SK-N-SH treated with all-trans-retinoic acid at 6 μM for 48 hours (cell line): ENCODE measurements around the gene ARHGAP44.
A peak's percentile ranks its signal among the peaks of the same experiment; 100 is the strongest.

Experiments
- ATAC-seq: fragments of 200-7000 bp; cut with Tn5 transposase; 3 replicates; pipeline ENCODE4 v1.9.1; 2020; ENCODE audit warnings: mild to moderate bottlenecking, moderate library complexity
- ARNTL ChIP-seq: fragments of 450-650 bp; formaldehyde crosslinking; IDR thresholded peaks from 2 replicates; pipeline ENCODE4 v1.5.0; 2020; ENCODE audit warnings: low read depth, mild to moderate bottlenecking, moderate library complexity, borderline replicate concordance
- BACH2 ChIP-seq: fragments of 250-450 bp; sonication (Bioruptor Pico); IDR thresholded peaks from 2 replicates; pipeline ENCODE4 v1.9.0; 2021; ENCODE audit warnings: mild to moderate bottlenecking, borderline replicate concordance
- CSDC2 ChIP-seq: fragments of 250-450 bp; sonication (Bioruptor Pico); IDR thresholded peaks from 2 replicates; pipeline ENCODE4 v1.5.0; 2020; ENCODE audit warnings: mild to moderate bottlenecking, moderate library complexity
- ESRRG ChIP-seq: fragments of 250-450 bp; sonication (Bioruptor Pico); IDR thresholded peaks from 2 replicates; pipeline ENCODE4 v1.6.1; 2021; ENCODE audit warnings: mild to moderate bottlenecking
- GLIS3 ChIP-seq: fragments of 250-450 bp; sonication (Bioruptor Pico); IDR thresholded peaks from 2 replicates; pipeline ENCODE4 v1.5.0; 2020; ENCODE audit warnings: mild to moderate bottlenecking, moderate library complexity
- ISL1 ChIP-seq: fragments of 250-450 bp; sonication (Bioruptor Pico); IDR thresholded peaks from 2 replicates; pipeline ENCODE4 v2.1.2; 2022; ENCODE audit warnings: mild to moderate bottlenecking, moderate library complexity
- OSR1 ChIP-seq: fragments of 250-450 bp; sonication (Bioruptor Pico); IDR thresholded peaks from 2 replicates; pipeline ENCODE4 v1.8.0; 2022; ENCODE audit warnings: moderate library complexity, mild to moderate bottlenecking, inconsistent platforms
- PPARA ChIP-seq: fragments of 250-450 bp; sonication (Bioruptor Pico); IDR thresholded peaks from 2 replicates; pipeline ENCODE4 v1.5.0; 2020; ENCODE audit warnings: mild to moderate bottlenecking, borderline replicate concordance
- SNAI2 ChIP-seq: fragments of 250-450 bp; sonication (Bioruptor Pico); IDR thresholded peaks from 2 replicates; pipeline ENCODE4 v1.5.0; 2020; ENCODE audit warnings: mild to moderate bottlenecking, moderate library complexity
- TCF4 ChIP-seq: fragments of 250-450 bp; sonication (Bioruptor Pico); IDR thresholded peaks from 2 replicates; pipeline ENCODE4 v1.8.0; 2021; ENCODE audit warnings: mild to moderate bottlenecking, moderate library complexity, borderline replicate concordance
- TOX ChIP-seq: fragments of 250-450 bp; sonication (Bioruptor Pico); IDR thresholded peaks from 2 replicates; pipeline ENCODE4 v1.8.0; 2021; ENCODE audit warnings: mild to moderate bottlenecking, moderate library complexity, borderline replicate concordance
- ZC3H10 ChIP-seq: fragments of 250-450 bp; sonication (Bioruptor Pico); IDR thresholded peaks from 2 replicates; pipeline ENCODE4 v1.5.1; 2021; ENCODE audit warnings: mild to moderate bottlenecking, moderate library complexity
- ZFP3 ChIP-seq: fragments of 250-450 bp; sonication (Bioruptor Pico); IDR thresholded peaks from 2 replicates; pipeline ENCODE4 v1.5.0; 2020; ENCODE audit warnings: mild to moderate bottlenecking, moderate library complexity
- ZNF565 ChIP-seq: fragments of 450-650 bp; formaldehyde crosslinking; conservative IDR thresholded peaks from 2 replicates; pipeline ENCODE4 v1.5.0; 2020; ENCODE audit warnings: low read depth, mild to moderate bottlenecking, moderate library complexity
- ZNF70 ChIP-seq: fragments of 450-650 bp; formaldehyde crosslinking; IDR thresholded peaks from 2 replicates; pipeline ENCODE4 v1.5.0; 2020; ENCODE audit warnings: mild to moderate bottlenecking, moderate library complexity
- TF ChIP-seq, protein P1 (sequence below): fragments of 250-450 bp; sonication (Bioruptor Pico); IDR thresholded peaks from 2 replicates; pipeline ENCODE4 v1.8.0; 2020; ENCODE audit warnings: mild to moderate bottlenecking, moderate library complexity, borderline replicate concordance
- TF ChIP-seq, protein P2 (sequence below): fragments of 250-450 bp; sonication (Bioruptor Pico); IDR thresholded peaks from 2 replicates; pipeline ENCODE4 v1.5.1; 2021; ENCODE audit warnings: mild to moderate bottlenecking, moderate library complexity
- TF ChIP-seq, protein P3 (sequence below): fragments of 250-450 bp; sonication (Bioruptor Pico); IDR thresholded peaks from 2 replicates; pipeline ENCODE4 v1.5.0; 2020; ENCODE audit warnings: mild to moderate bottlenecking, moderate library complexity
- TF ChIP-seq, protein P4 (sequence below): fragments of 250-450 bp; sonication (Bioruptor Pico); IDR thresholded peaks from 2 replicates; pipeline ENCODE4 v1.5.1; 2020; ENCODE audit warnings: low read depth, mild to moderate bottlenecking, moderate library complexity
- TF ChIP-seq, protein P5 (sequence below): fragments of 250-450 bp; sonication (Bioruptor Pico); IDR thresholded peaks from 2 replicates; pipeline ENCODE4 v1.8.0; 2021; ENCODE audit warnings: low read depth, mild to moderate bottlenecking, moderate library complexity, borderline replicate concordance

The ARHGAP44 gene, protein sequence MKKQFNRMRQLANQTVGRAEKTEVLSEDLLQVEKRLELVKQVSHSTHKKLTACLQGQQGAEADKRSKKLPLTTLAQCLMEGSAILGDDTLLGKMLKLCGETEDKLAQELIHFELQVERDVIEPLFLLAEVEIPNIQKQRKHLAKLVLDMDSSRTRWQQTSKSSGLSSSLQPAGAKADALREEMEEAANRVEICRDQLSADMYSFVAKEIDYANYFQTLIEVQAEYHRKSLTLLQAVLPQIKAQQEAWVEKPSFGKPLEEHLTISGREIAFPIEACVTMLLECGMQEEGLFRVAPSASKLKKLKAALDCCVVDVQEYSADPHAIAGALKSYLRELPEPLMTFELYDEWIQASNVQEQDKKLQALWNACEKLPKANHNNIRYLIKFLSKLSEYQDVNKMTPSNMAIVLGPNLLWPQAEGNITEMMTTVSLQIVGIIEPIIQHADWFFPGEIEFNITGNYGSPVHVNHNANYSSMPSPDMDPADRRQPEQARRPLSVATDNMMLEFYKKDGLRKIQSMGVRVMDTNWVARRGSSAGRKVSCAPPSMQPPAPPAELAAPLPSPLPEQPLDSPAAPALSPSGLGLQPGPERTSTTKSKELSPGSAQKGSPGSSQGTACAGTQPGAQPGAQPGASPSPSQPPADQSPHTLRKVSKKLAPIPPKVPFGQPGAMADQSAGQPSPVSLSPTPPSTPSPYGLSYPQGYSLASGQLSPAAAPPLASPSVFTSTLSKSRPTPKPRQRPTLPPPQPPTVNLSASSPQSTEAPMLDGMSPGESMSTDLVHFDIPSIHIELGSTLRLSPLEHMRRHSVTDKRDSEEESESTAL

DNA sequence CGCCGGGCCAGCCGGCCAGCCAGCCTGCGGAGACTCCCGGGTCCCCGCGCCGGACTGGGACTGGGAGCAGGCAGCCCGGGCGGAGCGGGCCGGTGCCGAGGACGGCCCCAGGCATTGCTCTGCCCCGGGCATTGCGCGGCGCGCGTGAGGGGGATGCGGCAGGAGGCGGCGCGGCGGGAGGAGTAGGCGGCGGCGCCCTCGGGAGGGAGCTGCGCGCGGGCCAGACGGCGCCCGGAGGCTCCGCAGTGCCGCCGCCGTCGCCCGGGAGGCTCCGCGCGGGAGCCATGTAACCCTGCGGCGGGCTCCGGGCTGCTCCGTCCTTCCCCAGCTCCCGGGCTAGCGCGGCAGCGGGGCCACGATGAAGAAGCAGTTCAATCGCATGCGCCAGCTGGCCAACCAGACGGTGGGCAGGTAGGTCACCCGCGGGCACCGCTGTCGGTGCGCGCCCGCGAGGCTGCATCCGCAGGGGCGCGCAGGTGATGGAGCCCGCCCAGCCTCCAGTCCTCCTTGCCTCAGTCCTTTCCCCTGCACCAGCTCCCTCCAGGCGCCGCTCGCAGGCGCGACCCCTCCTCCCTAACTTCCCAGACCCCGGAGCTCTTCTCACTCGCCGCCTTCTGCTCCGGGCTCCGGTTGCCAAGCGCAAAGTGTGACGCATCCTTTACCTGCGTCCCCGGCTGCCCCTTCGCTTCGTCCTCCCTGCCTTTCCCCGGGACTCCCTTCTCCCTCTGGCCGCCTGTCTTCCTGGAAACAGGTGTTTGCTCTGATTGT, at the start of gene ARHGAP44:
Gene ARHGAP44 (plus strand): TSS at position 18 of the 768 bp plus-strand sequence. CDS start 341 bp downstream, at position 359.
- ATAC-seq, result peak; percentile 97

DNA sequence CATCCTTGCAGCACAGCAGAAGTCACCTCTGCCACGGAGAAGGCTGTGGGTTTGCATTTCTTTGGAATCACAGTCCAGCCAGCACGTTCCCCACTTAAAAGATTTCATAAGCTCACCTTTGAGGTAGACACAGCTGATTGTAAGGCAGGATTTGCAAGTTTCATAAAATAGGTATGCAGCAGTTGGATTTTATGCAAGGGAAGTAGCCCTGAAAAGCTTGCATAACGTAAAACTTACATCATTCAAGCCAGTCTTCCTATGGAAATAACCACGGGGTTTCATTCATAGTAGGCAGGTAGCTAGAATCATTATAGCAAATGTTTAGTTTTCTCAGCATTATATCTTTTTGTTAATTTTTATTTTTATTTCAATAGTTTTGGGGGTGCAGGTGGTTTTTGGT, 49.8 kb upstream of the ARHGAP44 start:
- no peak for ATAC-seq
- TF ChIP-seq SNAI2 (CRISPR knock-in tag), result no peak
- TF ChIP-seq ESRRG (CRISPR knock-in tag), result no peak
- no peak for TF ChIP-seq TCF4
- TF ChIP-seq PPARA (CRISPR knock-in tag), result no peak
- TF ChIP-seq, protein P1, sequence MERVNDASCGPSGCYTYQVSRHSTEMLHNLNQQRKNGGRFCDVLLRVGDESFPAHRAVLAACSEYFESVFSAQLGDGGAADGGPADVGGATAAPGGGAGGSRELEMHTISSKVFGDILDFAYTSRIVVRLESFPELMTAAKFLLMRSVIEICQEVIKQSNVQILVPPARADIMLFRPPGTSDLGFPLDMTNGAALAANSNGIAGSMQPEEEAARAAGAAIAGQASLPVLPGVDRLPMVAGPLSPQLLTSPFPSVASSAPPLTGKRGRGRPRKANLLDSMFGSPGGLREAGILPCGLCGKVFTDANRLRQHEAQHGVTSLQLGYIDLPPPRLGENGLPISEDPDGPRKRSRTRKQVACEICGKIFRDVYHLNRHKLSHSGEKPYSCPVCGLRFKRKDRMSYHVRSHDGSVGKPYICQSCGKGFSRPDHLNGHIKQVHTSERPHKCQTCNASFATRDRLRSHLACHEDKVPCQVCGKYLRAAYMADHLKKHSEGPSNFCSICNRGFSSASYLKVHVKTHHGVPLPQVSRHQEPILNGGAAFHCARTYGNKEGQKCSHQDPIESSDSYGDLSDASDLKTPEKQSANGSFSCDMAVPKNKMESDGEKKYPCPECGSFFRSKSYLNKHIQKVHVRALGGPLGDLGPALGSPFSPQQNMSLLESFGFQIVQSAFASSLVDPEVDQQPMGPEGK (CRISPR knock-in tag), result no peak
- no peak for TF ChIP-seq ZNF565 (CRISPR knock-in tag)
- no peak for TF ChIP-seq ZFP3 (CRISPR knock-in tag)
- no peak for TF ChIP-seq ARNTL (CRISPR knock-in tag)
- TF ChIP-seq GLIS3 (CRISPR knock-in tag), result no peak
- TF ChIP-seq BACH2, result no peak
- no peak for TF ChIP-seq OSR1 (CRISPR knock-in tag)
- TF ChIP-seq, protein P2, sequence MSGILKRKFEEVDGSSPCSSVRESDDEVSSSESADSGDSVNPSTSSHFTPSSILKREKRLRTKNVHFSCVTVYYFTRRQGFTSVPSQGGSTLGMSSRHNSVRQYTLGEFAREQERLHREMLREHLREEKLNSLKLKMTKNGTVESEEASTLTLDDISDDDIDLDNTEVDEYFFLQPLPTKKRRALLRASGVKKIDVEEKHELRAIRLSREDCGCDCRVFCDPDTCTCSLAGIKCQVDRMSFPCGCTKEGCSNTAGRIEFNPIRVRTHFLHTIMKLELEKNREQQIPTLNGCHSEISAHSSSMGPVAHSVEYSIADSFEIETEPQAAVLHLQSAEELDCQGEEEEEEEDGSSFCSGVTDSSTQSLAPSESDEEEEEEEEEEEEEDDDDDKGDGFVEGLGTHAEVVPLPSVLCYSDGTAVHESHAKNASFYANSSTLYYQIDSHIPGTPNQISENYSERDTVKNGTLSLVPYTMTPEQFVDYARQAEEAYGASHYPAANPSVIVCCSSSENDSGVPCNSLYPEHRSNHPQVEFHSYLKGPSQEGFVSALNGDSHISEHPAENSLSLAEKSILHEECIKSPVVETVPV (CRISPR knock-in tag), result no peak
- TF ChIP-seq TOX (CRISPR knock-in tag), result no peak
- no peak for TF ChIP-seq CSDC2 (CRISPR knock-in tag)
- TF ChIP-seq ZC3H10, result no peak

More for the DNA sequence above, at the start of gene ARHGAP44:
- no peak for TF ChIP-seq ARNTL (CRISPR knock-in tag)
- no peak for TF ChIP-seq OSR1 (CRISPR knock-in tag)
- TF ChIP-seq, protein P3, sequence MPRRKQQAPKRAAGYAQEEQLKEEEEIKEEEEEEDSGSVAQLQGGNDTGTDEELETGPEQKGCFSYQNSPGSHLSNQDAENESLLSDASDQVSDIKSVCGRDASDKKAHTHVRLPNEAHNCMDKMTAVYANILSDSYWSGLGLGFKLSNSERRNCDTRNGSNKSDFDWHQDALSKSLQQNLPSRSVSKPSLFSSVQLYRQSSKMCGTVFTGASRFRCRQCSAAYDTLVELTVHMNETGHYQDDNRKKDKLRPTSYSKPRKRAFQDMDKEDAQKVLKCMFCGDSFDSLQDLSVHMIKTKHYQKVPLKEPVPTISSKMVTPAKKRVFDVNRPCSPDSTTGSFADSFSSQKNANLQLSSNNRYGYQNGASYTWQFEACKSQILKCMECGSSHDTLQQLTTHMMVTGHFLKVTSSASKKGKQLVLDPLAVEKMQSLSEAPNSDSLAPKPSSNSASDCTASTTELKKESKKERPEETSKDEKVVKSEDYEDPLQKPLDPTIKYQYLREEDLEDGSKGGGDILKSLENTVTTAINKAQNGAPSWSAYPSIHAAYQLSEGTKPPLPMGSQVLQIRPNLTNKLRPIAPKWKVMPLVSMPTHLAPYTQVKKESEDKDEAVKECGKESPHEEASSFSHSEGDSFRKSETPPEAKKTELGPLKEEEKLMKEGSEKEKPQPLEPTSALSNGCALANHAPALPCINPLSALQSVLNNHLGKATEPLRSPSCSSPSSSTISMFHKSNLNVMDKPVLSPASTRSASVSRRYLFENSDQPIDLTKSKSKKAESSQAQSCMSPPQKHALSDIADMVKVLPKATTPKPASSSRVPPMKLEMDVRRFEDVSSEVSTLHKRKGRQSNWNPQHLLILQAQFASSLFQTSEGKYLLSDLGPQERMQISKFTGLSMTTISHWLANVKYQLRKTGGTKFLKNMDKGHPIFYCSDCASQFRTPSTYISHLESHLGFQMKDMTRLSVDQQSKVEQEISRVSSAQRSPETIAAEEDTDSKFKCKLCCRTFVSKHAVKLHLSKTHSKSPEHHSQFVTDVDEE, result no peak
- TF ChIP-seq GLIS3 (CRISPR knock-in tag), result no peak
- TF ChIP-seq ISL1, result no peak
- TF ChIP-seq, protein P4, sequence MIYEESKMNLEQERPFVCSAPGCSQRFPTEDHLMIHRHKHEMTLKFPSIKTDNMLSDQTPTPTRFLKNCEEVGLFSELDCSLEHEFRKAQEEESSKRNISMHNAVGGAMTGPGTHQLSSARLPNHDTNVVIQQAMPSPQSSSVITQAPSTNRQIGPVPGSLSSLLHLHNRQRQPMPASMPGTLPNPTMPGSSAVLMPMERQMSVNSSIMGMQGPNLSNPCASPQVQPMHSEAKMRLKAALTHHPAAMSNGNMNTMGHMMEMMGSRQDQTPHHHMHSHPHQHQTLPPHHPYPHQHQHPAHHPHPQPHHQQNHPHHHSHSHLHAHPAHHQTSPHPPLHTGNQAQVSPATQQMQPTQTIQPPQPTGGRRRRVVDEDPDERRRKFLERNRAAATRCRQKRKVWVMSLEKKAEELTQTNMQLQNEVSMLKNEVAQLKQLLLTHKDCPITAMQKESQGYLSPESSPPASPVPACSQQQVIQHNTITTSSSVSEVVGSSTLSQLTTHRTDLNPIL (CRISPR knock-in tag), result no peak
- TF ChIP-seq, protein P2 (CRISPR knock-in tag), result no peak
- TF ChIP-seq SNAI2 (CRISPR knock-in tag), result no peak
- TF ChIP-seq, protein P5, sequence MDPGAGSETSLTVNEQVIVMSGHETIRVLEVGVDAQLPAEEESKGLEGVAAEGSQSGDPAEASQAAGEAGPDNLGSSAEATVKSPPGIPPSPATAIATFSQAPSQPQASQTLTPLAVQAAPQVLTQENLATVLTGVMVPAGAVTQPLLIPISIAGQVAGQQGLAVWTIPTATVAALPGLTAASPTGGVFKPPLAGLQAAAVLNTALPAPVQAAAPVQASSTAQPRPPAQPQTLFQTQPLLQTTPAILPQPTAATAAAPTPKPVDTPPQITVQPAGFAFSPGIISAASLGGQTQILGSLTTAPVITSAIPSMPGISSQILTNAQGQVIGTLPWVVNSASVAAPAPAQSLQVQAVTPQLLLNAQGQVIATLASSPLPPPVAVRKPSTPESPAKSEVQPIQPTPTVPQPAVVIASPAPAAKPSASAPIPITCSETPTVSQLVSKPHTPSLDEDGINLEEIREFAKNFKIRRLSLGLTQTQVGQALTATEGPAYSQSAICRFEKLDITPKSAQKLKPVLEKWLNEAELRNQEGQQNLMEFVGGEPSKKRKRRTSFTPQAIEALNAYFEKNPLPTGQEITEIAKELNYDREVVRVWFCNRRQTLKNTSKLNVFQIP (CRISPR knock-in tag), result no peak
- TF ChIP-seq BACH2, result no peak
- no peak for TF ChIP-seq CSDC2 (CRISPR knock-in tag)
- no peak for TF ChIP-seq ZNF70 (CRISPR knock-in tag)
- no peak for TF ChIP-seq TOX (CRISPR knock-in tag)
- no peak for TF ChIP-seq ESRRG (CRISPR knock-in tag)
- TF ChIP-seq ZC3H10, result no peak
